Measurements from ENCODE around the gene GID8. TPM values are rescaled to one million over a fixed set of nuclear protein-coding genes. Genes with fewer than 3 reads are reported as not detected.

GID8 gene
- total and polyA plus RNA-seq, 9 of the 15 experiments (the other 6 are each of a cell fraction or from before 2014, with no cell fraction given): 7.5 to 31.6 (median 22.2) TPM

- TF ChIP-seq ZNF740 (CRISPR knock-in tag; IDR thresholded peaks at IDR 0.05) (no peak), ZNF740 (tag; IDR thresholded peaks at IDR 0.05) (no peak), ZNF395 (CRISPR knock-in tag; IDR thresholded peaks at IDR 0.05) (no peak), TFE3 (CRISPR knock-in tag; IDR thresholded peaks at IDR 0.05) (no peak), MTF1 (CRISPR knock-in tag; IDR thresholded peaks at IDR 0.05; ENCODE audit: borderline replicate concordance) (no peak), CCNT2 (IDR thresholded peaks at IDR 0.05; ENCODE audit: borderline replicate concordance, extremely low read depth, insufficient read length, low read depth, low read length) (peak; percentile 13), BCLAF1 (IDR thresholded peaks at IDR 0.05; ENCODE audit: borderline replicate concordance in 1 of 2, control insufficient read depth in 1 of 2, low read depth in 2 of 2, low read length in 1 of 2) (no peak), CBX5 (IDR thresholded peaks at IDR 0.05; ENCODE audit: borderline replicate concordance, low read depth) (no peak), HDAC8 (tag; IDR thresholded peaks at IDR 0.05) (no peak), ZFPM2 (CRISPR knock-in tag; IDR thresholded peaks at IDR 0.05) (no peak), CHCHD3 (CRISPR knock-in tag; IDR thresholded peaks at IDR 0.05) (no peak), ZNF280B (CRISPR knock-in tag; IDR thresholded peaks at IDR 0.05) (no peak), ZNF583 (CRISPR knock-in tag; IDR thresholded peaks at IDR 0.05) (no peak), ZNF668 (CRISPR knock-in tag; IDR thresholded peaks at IDR 0.05) (no peak), SP2 (IDR thresholded peaks at IDR 0.05; ENCODE audit: extremely low read depth, low read depth, low read length, poor library complexity, severe bottlenecking) (no peak), E2F4 (CRISPR knock-in tag; IDR thresholded peaks at IDR 0.05; ENCODE audit: low read depth) (no peak)
Observed at GRCh38 chr20:62938105-62938888, at the start of gene GID8 (continued).
